RWPE1 (cell line): ENCODE measurements around the gene FCRL3.

Experiments
- CTCF ChIA-PET: fragments of 350-600 bp; sonication (Branson Sonifier 250); formaldehyde crosslinking; extraction: SDS; loops from one replicate; lab custom pipeline; 2021; lab: Yijun Ruan, JAX
- POLR2A ChIA-PET: fragments of 400-600 bp; formaldehyde crosslinking; extraction: SDS; loops from one replicate; lab custom pipeline; 2020; ENCODE audit warnings: antibody characterized with exemption; ENCODE audit not compliant: low non-redundant PET; lab: Yijun Ruan, JAX
- DNase-seq: peaks from one replicate; pipeline ENCODE4 v3.0.0; 2012; ENCODE audit warnings: low spot score
- H3K27ac ChIP-seq: fragments of 450-650 bp; 2 replicates; pipeline ENCODE4 v1.5.1; 2017
- CTCF ChIP-seq: fragments of 450-650 bp; conservative IDR thresholded peaks from 2 replicates; pipeline ENCODE4 v1.5.1; 2017; ENCODE audit warnings: low read depth, mild to moderate bottlenecking

Gene FCRL3

GRCh38 chr1:157724537-157725220 is 24.1 kb upstream of the FCRL3 start:
- ChIA-PET POLR2A (no interaction called here), CTCF (interaction anchor here (0.6 kb wide), 1 partner anchor 114 kb away, joined by 4 read pairs; no protein-coding TSS in a partner anchor)
- H3K27ac ChIP-seq, result no peak overlapping the region
- TF ChIP-seq CTCF, result no peak
- no peak for DNase-seq

GRCh38 chr1:157723157-157723556 is 22.6 kb upstream of the FCRL3 start:
- POLR2A ChIA-PET, result no interaction called here
- TF ChIP-seq CTCF, result no peak

GRCh38 chr1:157721985-157722384 is 21.4 kb upstream of the FCRL3 start:
- no peak for TF ChIP-seq CTCF
- ChIA-PET CTCF (interaction anchor here (0.6 kb wide), 1 partner anchor 958 kb away, joined by 3 read pairs; no protein-coding TSS in a partner anchor), POLR2A (no interaction called here)
- no peak for DNase-seq
- H3K27ac ChIP-seq, result no peak overlapping the region

More at GRCh38 chr1:157723157-157723556, 22.6 kb upstream of the FCRL3 start:
- DNase-seq, result no peak
- CTCF ChIA-PET, result no interaction called here
- H3K27ac ChIP-seq, result no peak overlapping the region

- ChIA-PET POLR2A (no interaction called here), CTCF (no interaction called here)
- TF ChIP-seq CTCF, result no peak
- no peak overlapping the region for H3K27ac ChIP-seq
- no peak for DNase-seq
These were observed 15.2 kb upstream of the FCRL3 start for GRCh38 chr1:157715736-157716135.

GRCh38 chr1:157711802-157712201 is 11.2 kb upstream of the FCRL3 start:
- CTCF ChIA-PET, result interaction anchor here (1.1 kb wide), 1 partner anchor 21 kb away, joined by 4 read pairs; no protein-coding TSS in a partner anchor
- no peak for TF ChIP-seq CTCF
- no peak overlapping the region for H3K27ac ChIP-seq
- DNase-seq, result no peak
- POLR2A ChIA-PET, result no interaction called here

- no peak for DNase-seq
- ChIA-PET POLR2A (no interaction called here), CTCF (no interaction called here)
- no peak for TF ChIP-seq CTCF
- H3K27ac ChIP-seq, result no peak overlapping the region
These were observed 4.3 kb upstream of the FCRL3 start for GRCh38 chr1:157704878-157705277.
